HG02852 (cell line): ENCODE data around the gene TTLL10.
"Not testable (repeated sequence)": the region's sequence is repeated elsewhere in the genome, so short reads cannot be mapped to it uniquely, and the experiment has no call there.

Experiments used
- ATAC-seq: cut with Tn5 transposase; IDR thresholded peaks from one replicate; pipeline ENCODE4 v1.9.1; 2021; ENCODE audit warnings: mild to moderate bottlenecking, moderate library complexity; ENCODE audit not compliant: unreplicated experiment

Gene TTLL10

GRCh38 chr1:1183833-1184775 is 10.4 kb downstream of the TTLL10 start:
- ATAC-seq: no peak

- ATAC-seq: no peak
Measured at GRCh38 chr1:1185101-1185765, 11.6 kb downstream of the TTLL10 start.

GRCh38 chr1:1187938-1188337 is 14.3 kb downstream of the TTLL10 start:
- no peak for ATAC-seq

GRCh38 chr1:1189111-1189510 is 15.4 kb downstream of the TTLL10 start:
- no peak for ATAC-seq

- no peak for ATAC-seq
Measured at GRCh38 chr1:1191734-1192133, 18.1 kb downstream of the TTLL10 start.

GRCh38 chr1:1194723-1195122 is 21.0 kb downstream of the TTLL10 start:
- ATAC-seq: no peak

- ATAC-seq: not testable (repeated sequence)
Measured at GRCh38 chr1:1195726-1196125, 22.0 kb downstream of the TTLL10 start.

- no peak for ATAC-seq
Measured at GRCh38 chr1:1196431-1197187, 22.9 kb downstream of the TTLL10 start.

- no peak for ATAC-seq
Measured at GRCh38 chr1:1197188-1197500, 23.5 kb downstream of the TTLL10 start.

GRCh38 chr1:1197551-1198422 is 24.1 kb downstream of the TTLL10 start:
- no peak for ATAC-seq

- no peak for ATAC-seq
Measured at GRCh38 chr1:1198423-1199140, 24.9 kb downstream of the TTLL10 start.

- no peak for ATAC-seq
Measured at GRCh38 chr1:1199141-1199960, 25.7 kb downstream of the TTLL10 start.

- ATAC-seq: no peak
Measured at GRCh38 chr1:1199961-1200875, 26.5 kb downstream of the TTLL10 start.

- ATAC-seq: no peak
Measured at GRCh38 chr1:1200876-1201810, 27.5 kb downstream of the TTLL10 start.

GRCh38 chr1:1202831-1203560 is 29.3 kb downstream of the TTLL10 start:
- ATAC-seq: no peak
